Ramos (cell line): ENCODE results near the gene ICA1L.
"Not testable (repeated sequence)": the region's sequence is repeated elsewhere in the genome, so short reads cannot be mapped to it uniquely, and the experiment has no call there.

Experiments used
- in situ Hi-C: fragments of 300-500 bp; cut with MboI; formaldehyde crosslinking; loops from one replicate; pipeline ENCODE4 v1.14.3; 2022; ENCODE audit warnings: low sequenced_read_pairs; ENCODE audit not compliant: unreplicated experiment

Gene ICA1L

DNA sequence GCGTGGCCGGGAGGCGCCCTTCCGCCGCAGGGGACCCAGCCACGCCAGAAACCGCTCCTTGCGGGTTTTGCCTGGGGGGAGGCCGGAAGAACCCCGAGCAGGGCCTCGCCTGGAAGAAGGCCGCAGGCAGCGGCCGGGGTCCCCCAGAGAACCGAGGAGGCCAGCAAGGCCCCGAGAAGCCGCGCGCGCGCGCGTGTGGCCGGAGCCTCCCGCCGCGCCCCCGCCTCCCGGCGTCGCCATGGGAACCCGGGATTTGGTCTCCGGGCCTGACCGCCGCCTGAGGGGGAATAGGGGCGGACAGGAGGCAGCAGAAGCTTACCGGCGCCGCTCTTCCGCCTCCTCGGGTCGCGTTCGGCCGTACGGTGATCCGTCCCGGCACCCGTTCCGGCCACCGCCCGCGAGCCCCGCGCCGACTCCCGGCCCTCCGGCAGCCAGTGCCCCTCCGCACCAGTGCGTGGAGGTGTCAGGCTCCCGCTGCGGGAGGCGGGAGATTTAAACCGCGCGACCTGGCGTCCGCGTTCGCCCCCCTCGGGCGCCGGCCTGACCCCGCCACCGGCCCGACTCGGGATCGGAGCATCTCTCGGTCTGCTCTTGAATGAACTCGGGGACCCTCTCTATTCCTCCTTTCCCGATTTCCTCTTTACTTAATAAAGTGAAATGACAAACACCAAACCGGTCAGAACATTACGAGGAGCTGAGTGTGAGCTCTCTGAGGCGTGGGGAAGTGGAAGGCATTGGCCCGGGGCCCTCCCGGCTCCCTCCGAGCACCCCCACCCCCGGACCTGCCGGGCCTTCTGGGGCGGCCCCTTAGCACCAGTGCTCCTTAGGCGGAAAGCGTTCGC is at the start of gene ICA1L:
TSS of gene ICA1L (minus strand) at position 467 of the 842 bp plus-strand sequence. CDS start 42,757 bp downstream, outside the sequence.
- in situ Hi-C loops, result loop anchor here (25.0 kb wide), 1 partner anchor 284 kb away; no protein-coding TSS in a partner anchor

DNA sequence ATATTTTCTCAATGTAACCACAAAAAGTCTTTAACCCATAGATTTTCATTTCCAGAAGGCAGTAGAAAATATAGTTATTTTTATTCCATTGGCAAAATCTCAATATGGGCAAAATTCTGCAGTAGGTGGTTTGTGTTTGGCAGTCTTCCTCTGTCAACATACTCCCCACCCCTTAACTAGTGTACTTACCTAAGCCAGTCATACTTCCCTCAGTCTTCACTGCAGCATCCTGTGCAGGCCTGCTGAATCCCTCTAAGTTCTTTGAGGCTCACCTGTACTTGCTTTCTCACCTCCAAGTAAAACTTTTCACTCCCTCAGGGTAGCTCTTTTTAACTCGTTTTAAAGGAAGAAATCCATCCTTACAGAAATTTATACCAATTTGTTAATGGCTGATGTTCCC is 47.3 kb upstream of the ICA1L start:
- in situ Hi-C loops, result no loop called here

DNA sequence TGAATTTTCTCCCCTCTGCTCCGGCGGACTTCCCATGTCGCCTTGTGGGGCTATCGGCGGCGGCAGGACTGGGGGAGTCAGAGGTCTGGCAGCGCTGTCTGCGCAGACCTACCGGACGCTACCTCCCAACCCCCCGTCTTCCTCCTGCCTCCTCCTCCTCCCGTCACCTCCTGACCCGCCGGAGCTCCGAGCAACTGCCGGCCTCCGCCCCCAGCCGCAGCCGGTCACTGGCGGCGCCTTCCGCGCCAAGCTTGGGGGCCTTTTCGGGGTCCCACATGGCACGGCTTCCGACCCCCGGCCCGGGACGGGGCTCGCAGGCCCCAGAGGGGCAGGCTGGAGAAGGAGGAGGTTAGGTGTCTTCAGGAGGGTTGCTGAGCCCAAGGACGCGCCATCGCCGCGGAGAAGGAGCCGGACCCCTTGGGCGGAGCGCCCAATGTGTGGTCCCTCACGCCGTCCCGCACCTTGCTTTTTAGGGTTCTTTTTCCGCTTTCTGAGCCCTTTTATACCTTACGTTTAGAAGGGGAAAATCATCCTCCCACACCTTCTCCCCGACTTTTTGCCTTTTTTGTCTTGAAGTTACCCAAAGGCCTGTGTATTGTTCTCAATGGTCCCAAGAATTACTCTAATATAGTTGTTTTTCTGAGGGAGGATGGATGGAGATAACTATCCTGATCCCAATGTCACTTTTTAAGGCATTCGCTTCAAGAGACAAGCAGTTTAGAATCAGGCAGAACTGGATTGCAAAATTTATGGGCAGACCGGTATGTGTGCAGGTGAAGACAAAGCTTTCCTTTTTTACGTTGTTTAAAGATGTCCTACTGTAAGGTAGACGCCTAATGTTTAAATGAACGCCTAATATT is 41.0 kb upstream of the ICA1L start:
- in situ Hi-C loops, result not testable (repeated sequence)

- in situ Hi-C loops, result no loop called here
Measured at GRCh38 chr2:202911512-202912341, 40.2 kb upstream of the ICA1L start, which contains the start of the genes CARF and WDR12. Gene CARF (plus strand): TSS chr2:202912275. CDS start chr2:202941903, 29,628 bp downstream. Gene WDR12 (minus strand): TSS chr2:202911673. CDS start chr2:202911476, 197 bp downstream.

- in situ Hi-C loops, result no loop called here
Measured at GRCh38 chr2:202911203-202911511, 39.6 kb upstream of the ICA1L start.

- in situ Hi-C loops, result no loop called here
Measured at GRCh38 chr2:202910698-202911097, 39.1 kb upstream of the ICA1L start.

DNA sequence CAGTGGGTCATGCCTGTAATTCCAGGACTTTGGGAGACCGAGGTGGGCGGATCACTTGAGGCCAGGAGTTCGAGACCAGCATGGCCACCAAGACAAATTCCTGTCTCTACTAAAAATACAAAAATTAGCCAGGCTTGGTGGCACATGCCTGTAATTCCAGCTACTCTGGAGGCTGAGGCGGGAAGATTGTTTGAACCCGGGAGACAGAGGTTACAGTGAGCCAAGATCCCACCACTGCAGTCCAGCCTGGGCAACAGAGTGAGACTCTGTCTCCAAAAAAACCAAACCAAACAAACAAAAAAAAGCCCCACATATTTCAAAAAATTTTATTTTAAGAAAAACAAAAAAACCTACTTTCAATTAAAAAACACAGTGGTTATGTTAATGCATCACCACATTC is 38.7 kb upstream of the ICA1L start:
- in situ Hi-C loops, result not testable (repeated sequence)

DNA sequence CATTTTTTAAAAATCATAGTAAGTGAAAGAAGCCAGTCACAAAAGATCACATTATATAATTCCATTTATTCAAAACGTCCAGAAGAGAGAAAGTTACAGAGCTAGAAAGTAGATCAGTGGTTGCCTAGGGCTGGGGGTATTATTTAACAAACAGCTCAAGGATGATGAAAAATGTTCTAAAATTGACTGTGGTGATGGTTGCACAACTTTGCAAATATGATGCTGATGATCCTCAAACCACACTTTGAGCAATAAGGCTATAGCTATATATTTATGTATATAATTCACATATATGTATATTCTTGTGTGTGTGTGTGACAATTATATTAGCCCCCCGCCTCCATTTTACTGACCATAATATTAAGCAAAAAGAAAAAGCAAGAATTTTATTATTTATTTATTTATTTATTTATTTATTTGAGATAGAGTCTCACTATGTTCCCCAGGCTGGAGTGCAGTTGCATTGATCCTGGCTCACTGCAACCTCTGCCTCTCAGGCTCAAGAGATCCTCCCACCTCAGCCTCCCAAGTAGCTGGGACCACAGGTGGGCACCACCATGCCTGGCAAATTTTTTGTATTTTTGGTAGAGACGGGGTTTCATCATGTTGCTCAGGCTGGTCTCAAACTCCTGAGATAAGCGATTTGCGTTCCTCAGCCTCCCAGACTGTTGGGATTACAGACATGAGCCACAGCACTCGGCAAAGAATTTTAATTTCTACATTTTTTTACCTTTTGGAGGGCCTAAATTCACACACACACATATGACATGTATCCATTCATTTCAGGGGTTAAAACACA is 38.0 kb upstream of the ICA1L start:
- in situ Hi-C loops, result no loop called here

DNA sequence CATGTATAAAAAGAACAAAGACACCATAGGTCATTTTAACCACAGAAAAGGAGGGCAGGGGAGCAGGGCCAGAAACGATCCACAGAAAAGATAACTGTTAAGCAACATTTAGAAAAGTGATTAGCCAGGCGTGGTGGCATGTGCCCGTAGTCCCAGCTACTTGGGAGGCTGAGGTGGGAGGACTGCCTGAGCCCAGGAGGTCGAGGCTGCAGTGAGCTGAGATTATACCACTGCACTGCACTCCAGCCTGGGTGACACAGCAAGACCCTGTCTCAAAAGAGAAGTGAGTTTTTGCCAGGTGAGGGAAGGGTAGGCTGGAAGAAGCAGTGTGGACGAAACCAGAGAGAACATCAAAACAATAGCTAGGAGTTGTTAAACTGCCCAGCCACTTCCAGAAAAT is 36.6 kb upstream of the ICA1L start:
- in situ Hi-C loops, result no loop called here

- in situ Hi-C loops, result not testable (repeated sequence)
Measured at GRCh38 chr2:202905507-202905906, 33.9 kb upstream of the ICA1L start.

- in situ Hi-C loops, result no loop called here
Measured at GRCh38 chr2:202885190-202885589, 13.6 kb upstream of the ICA1L start.

GRCh38 chr2:202883987-202884675 is 12.6 kb upstream of the ICA1L start:
- in situ Hi-C loops, result no loop called here

- in situ Hi-C loops, result no loop called here
Measured at GRCh38 chr2:202881570-202881969, 10.0 kb upstream of the ICA1L start.

DNA sequence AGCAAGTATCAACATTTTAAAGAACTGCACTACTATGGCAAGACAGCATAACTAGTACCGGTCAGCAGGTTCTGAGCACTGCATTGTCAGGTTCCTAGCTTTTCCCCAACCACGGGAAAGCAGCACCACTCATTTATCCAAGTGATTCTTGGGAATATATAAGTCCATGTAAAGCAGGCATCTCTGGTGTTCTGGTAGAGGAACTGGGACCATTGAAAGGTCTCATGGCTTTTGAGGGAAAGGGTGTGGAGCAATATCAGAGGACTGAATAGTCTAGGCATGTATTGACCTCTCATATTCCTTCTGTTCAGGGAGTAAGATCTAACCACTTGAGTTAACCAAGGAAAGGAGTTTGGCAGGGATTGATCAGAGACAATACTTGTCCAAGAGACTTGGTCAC is 6.1 kb upstream of the ICA1L start:
- in situ Hi-C loops, result no loop called here

- in situ Hi-C loops, result loop anchor here (25.0 kb wide), 1 partner anchor 283 kb away; no protein-coding TSS in a partner anchor
Measured at GRCh38 chr2:202870431-202871299, 901 bp downstream of the ICA1L start.

- in situ Hi-C loops, result loop anchor here (25.0 kb wide), 1 partner anchor 275 kb away; no protein-coding TSS in a partner anchor
Measured at GRCh38 chr2:202861987-202862386, 9.6 kb downstream of the ICA1L start.

DNA sequence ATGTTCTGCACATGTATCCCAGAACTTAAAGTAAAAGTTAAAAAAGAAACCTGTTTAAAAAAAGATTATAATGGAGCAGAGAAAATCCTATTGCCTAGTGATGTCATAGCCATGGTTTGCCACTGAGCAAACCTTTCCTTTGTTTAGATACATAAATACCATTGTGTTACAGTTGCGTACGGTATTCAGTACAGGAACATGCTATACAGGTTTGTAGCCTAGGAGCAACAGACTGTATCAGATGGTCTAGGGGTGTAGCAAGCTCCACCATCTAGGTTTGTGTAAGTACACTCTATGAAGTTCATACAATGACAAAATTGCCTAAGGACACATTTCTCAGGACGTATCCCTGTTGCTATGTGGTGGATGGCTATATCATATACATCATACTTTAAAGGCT is 13.0 kb downstream of the ICA1L start:
- in situ Hi-C loops, result loop anchor here (25.0 kb wide), 1 partner anchor 271 kb away; no protein-coding TSS in a partner anchor

DNA sequence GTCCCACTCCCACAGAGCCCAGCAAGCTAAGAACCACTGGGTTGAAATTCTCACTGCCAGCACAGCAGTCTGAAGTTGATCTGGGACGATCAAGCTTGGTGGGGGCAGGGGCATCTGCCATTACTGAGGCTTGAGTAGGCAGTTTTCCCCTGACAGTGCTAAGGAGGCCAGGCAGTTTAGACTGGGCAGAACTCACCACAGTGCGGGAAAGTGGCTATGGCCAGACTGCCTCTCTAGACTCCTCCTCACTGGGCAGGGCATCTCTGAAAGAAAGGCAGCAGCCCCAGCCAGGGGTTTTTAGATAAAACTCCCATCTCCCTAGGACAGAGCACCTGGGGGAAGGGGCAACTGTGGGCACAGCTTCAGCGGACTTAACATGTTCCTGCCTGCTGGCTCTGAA is 22.2 kb downstream of the ICA1L start:
- in situ Hi-C loops, result not testable (repeated sequence)
